ENCODE results near the gene TBC1D20.

The TBC1D20 gene

DNA sequence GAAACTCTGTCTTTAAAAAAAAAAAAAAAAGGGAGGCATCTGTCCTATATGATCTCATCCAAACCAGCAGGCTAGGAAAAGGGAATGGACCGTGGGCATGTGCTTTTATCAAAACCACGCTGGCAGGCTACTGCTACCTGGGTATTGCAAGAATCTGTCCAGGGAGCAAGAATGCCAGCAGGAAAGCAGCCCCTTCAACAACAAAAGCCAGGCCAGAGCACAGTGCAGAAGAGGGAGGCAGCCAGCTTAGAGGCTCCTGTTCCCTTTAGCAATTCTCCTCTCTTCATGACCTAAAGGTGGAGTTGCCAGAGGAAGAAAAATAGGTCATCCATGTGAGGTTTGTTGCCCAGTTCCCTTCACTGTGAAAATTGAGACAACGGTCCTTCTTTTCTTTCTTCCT lies 18.2 kb downstream of the TBC1D20 start:
- TF ChIP-seq, protein P1, sequence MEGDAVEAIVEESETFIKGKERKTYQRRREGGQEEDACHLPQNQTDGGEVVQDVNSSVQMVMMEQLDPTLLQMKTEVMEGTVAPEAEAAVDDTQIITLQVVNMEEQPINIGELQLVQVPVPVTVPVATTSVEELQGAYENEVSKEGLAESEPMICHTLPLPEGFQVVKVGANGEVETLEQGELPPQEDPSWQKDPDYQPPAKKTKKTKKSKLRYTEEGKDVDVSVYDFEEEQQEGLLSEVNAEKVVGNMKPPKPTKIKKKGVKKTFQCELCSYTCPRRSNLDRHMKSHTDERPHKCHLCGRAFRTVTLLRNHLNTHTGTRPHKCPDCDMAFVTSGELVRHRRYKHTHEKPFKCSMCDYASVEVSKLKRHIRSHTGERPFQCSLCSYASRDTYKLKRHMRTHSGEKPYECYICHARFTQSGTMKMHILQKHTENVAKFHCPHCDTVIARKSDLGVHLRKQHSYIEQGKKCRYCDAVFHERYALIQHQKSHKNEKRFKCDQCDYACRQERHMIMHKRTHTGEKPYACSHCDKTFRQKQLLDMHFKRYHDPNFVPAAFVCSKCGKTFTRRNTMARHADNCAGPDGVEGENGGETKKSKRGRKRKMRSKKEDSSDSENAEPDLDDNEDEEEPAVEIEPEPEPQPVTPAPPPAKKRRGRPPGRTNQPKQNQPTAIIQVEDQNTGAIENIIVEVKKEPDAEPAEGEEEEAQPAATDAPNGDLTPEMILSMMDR (IDR thresholded peaks at IDR 0.05; ENCODE audit: low read depth, low read length): no peak
- no peak for DNase-seq
- Histone ChIP-seq H3K27me3 (no peaks in the 10 kb centered on the region), H3K36me3 (peaks cover 12% of the 10 kb centered on the region), H3K4me3 (ENCODE audit: low read depth, low read length) (no peak overlapping the region), H3K4me1 (no peaks in the 10 kb centered on the region), H3K9me3 (no peaks in the 10 kb centered on the region)

DNA sequence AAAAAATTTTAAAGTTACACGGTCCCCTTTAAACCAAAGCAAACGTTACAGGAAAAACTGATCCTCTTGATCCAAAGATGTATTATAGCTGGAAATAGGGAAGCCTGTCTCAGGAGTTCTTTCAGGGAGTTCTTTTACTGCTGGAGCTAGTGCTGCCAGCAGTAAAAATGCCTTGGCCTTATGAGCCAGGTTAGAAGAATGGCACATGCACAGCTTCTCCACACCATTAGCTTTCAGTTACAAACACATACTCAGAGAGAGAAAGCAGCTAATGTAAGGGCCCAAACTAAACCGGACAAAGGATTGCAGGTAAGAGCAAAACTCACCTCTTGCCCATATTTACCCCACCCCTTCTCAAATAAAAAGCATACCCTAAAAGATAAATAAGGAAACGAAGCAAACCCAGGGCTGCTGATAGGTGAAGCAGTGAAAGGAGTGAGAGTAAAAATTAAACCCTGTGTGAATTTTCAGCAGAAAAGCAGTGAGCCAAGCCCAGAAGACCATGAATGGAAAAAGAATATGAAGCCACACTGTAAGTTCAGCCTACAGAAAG lies 19.0 kb downstream of the TBC1D20 start:
- H3K9me3 ChIP-seq: no peaks in the 10 kb centered on the region
- no peaks in the 10 kb centered on the region for H3K27me3 ChIP-seq
- no peak overlapping the region for H3K4me3 ChIP-seq (ENCODE audit: low read depth, low read length)
- H3K36me3 ChIP-seq: peaks cover 12% of the 10 kb centered on the region
- TF ChIP-seq, protein P1 (IDR thresholded peaks at IDR 0.05; ENCODE audit: low read depth, low read length): no peak
- no peaks in the 10 kb centered on the region for H3K4me1 ChIP-seq
- no peak for DNase-seq

DNA sequence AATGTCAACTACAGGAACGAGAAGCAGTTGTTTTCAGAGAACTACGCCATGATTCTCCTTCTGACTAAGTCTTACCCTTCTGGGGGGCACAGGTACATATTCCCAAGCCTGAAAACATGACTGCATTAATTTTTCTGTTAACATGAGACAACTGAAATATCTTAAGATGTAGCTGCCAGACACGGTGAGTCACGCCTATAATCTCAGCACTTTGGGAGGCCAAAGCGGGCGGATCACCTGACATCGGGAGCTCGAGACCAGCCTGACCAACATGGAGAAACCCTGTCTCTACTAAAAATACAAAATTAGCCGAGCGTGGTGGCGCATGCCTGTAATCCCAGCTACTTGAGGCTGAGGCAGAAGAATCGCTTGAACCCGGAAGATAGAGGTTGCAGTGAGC lies 21.7 kb downstream of the TBC1D20 start:
- H3K4me3 ChIP-seq (ENCODE audit: low read depth, low read length): no peak overlapping the region
- no peak for DNase-seq
- peaks cover 14% of the 10 kb centered on the region for H3K36me3 ChIP-seq
- TF ChIP-seq, protein P1 (IDR thresholded peaks at IDR 0.05; ENCODE audit: low read depth, low read length): no peak
- no peaks in the 10 kb centered on the region for H3K27me3 ChIP-seq
- no peaks in the 10 kb centered on the region for H3K9me3 ChIP-seq
- no peaks in the 10 kb centered on the region for H3K4me1 ChIP-seq

DNA sequence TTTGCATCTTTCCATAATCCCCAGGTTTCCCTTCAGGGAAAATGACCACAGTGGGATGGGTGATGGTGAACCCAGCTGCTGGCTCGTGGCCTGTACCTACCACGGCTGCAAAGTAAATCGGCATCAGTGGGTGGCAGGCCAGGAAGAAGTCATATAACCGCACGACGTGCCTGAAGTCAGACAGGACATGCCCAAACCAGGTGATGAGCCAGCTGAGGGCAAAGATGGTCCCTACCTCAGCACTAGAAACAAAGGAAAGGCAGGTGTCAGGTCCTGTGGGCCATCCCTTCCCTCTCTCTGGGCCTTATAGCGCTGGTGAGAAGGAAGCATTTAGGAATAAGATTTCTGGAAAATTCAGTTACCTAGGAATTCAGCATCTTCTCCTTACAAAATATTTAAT lies 22.2 kb downstream of the TBC1D20 start:
- TF ChIP-seq, protein P1 (IDR thresholded peaks at IDR 0.05; ENCODE audit: low read depth, low read length): no peak
- DNase-seq: no peak
- Histone ChIP-seq H3K9me3 (no peaks in the 10 kb centered on the region), H3K4me1 (no peaks in the 10 kb centered on the region), H3K4me3 (ENCODE audit: low read depth, low read length) (no peak overlapping the region), H3K27me3 (no peaks in the 10 kb centered on the region), H3K36me3 (peaks cover 14% of the 10 kb centered on the region)

DNA sequence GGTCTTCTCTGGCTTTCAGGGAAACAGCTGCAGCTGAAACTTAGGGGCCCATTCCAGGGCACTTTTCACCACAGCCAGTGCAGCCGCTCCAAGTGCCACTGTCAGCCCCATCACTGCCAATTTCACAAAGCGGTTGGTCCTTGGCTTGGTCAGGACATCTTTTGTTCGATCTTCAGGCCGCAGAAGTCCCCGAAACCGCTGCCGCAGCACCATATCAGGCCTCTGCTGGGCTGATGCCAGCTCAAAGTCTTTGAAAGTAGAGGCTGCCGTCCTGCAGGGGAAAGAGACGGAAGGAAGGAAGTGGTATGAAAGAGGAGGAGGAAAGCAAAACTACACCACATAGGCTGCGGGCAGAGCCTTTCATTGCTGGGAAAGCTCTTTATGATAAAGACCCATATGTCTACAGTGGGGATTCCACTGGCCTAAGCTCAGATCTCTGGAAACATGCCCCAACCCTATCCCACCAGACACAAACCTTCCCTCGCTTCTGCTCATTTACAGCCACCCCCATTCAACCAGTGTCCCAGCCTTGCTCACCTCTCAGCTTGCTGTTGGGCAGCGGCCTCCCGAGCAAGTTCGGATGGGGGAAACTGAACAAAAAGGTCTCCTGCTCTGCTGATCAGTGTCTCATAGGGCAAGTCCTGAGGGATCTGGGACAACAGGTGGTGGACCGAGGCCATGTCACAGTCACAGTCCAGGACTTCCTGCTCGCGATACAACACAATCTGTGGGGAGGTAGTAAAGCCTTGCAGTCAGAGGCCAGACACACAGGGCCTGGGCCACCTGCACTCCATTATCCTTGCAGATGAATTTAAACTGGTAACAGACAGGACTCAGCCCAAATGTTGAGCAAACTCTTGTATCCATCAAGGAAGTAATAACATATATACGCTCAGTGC lies 23.5 kb downstream of the TBC1D20 start:
- H3K27me3 ChIP-seq: no peaks in the 10 kb centered on the region
- no peaks in the 10 kb centered on the region for H3K4me1 ChIP-seq
- no peak overlapping the region for H3K4me3 ChIP-seq (ENCODE audit: low read depth, low read length)
- no peak for DNase-seq
- H3K9me3 ChIP-seq: no peaks in the 10 kb centered on the region
- peaks cover 14% of the 10 kb centered on the region for H3K36me3 ChIP-seq
- TF ChIP-seq, protein P1 (IDR thresholded peaks at IDR 0.05; ENCODE audit: low read depth, low read length): no peak

All from BE2C (cell line).